ENCODE results near the gene OR7A17.

Gene OR7A17

GRCh38 chr19:14837391-14837790 is 48.5 kb downstream of the OR7A17 start:
- ATAC-seq = no peak
- TF ChIP-seq POU6F1 (CRISPR knock-in tag; IDR thresholded peaks at IDR 0.05; ENCODE audit: borderline replicate concordance, low read depth) (no peak), CSDC2 (CRISPR knock-in tag; IDR thresholded peaks at IDR 0.05) (no peak), OSR1 (CRISPR knock-in tag; IDR thresholded peaks at IDR 0.05) (no peak), BACH2 (CRISPR knock-in tag; IDR thresholded peaks at IDR 0.05; ENCODE audit: borderline replicate concordance) (no peak), ZC3H10 (CRISPR knock-in tag; IDR thresholded peaks at IDR 0.05) (no peak), ZFP3 (CRISPR knock-in tag; IDR thresholded peaks at IDR 0.05) (no peak), CREB5 (CRISPR knock-in tag; IDR thresholded peaks at IDR 0.05; ENCODE audit: low read depth) (no peak)

- ATAC-seq = no peak
- TF ChIP-seq ZNF8 (CRISPR knock-in tag; IDR thresholded peaks at IDR 0.05) (no peak), POU6F1 (CRISPR knock-in tag; IDR thresholded peaks at IDR 0.05; ENCODE audit: borderline replicate concordance, low read depth) (no peak), ZNF70 (CRISPR knock-in tag; IDR thresholded peaks at IDR 0.05) (no peak), CSRNP3 (CRISPR knock-in tag; IDR thresholded peaks at IDR 0.05) (no peak), BACH2 (CRISPR knock-in tag; IDR thresholded peaks at IDR 0.05; ENCODE audit: borderline replicate concordance) (no peak)
Measured at GRCh38 chr19:14835011-14835410, 50.9 kb downstream of the OR7A17 start, which contains the start of the genes OR7A5 and OR7C1. Gene OR7A5, minus strand, starts transcription at chr19:14835185. Its CDS starts 6,944 bp downstream, at chr19:14828241. Gene OR7C1, minus strand, starts transcription at chr19:14835185. Its CDS starts 35,049 bp downstream, at chr19:14800136.

- TF ChIP-seq ZNF8 (CRISPR knock-in tag; IDR thresholded peaks at IDR 0.05) = no peak
- no peak for ATAC-seq
Measured at GRCh38 chr19:14830702-14831101, 55.2 kb downstream of the OR7A17 start.

Data from SK-N-SH treated with all-trans-retinoic acid at 6 μM for 48 hours (cell line).